ENCODE results near the gene ELMO1.

ELMO1 gene

GRCh38 chr7:37452346-37452745, 3.7 kb upstream of the ELMO1 start:
- Histone ChIP-seq H3K4me1 (ENCODE audit: insufficient read depth, poor library complexity, severe bottlenecking) (no peaks in the 10 kb centered on the region), H3K27me3 (ENCODE audit: insufficient read depth, poor library complexity, severe bottlenecking) (peaks cover 32% of the 10 kb centered on the region), H3K4me3 (ENCODE audit: severe bottlenecking) (no peak overlapping the region), H3K27ac (ENCODE audit: poor library complexity, severe bottlenecking) (no peak overlapping the region), H3K9me3 (ENCODE audit: severe bottlenecking) (no peaks in the 10 kb centered on the region), H3K36me3 (ENCODE audit: low read depth) (no peaks in the 10 kb centered on the region)
- DNase-seq (ENCODE audit: low spot score) (no peak), ATAC-seq (ENCODE audit: low read depth) (no peak)
- TF ChIP-seq CTCF (IDR thresholded peaks at IDR 0.05; ENCODE audit: poor library complexity, severe bottlenecking) = no peak

- H3K27ac ChIP-seq (ENCODE audit: poor library complexity, severe bottlenecking) = no peak overlapping the region
- ATAC-seq (ENCODE audit: low read depth) = no peak
- TF ChIP-seq CTCF (IDR thresholded peaks at IDR 0.05; ENCODE audit: poor library complexity, severe bottlenecking) = no peak
These were observed 1.4 kb upstream of the ELMO1 start for GRCh38 chr7:37450035-37450434.

GRCh38 chr7:37449621-37450020, 957 bp upstream of the ELMO1 start:
- Histone ChIP-seq H3K9me3 (ENCODE audit: severe bottlenecking) (no peaks in the 10 kb centered on the region), H3K36me3 (ENCODE audit: low read depth) (no peaks in the 10 kb centered on the region), H3K27me3 (ENCODE audit: insufficient read depth, poor library complexity, severe bottlenecking) (peaks cover 40% of the 10 kb centered on the region), H3K4me1 (ENCODE audit: insufficient read depth, poor library complexity, severe bottlenecking) (no peaks in the 10 kb centered on the region), H3K27ac (ENCODE audit: poor library complexity, severe bottlenecking) (no peak overlapping the region), H3K4me3 (ENCODE audit: severe bottlenecking) (no peak overlapping the region)
- TF ChIP-seq CTCF (IDR thresholded peaks at IDR 0.05; ENCODE audit: poor library complexity, severe bottlenecking) = no peak
- DNase-seq (ENCODE audit: low spot score) (no peak), ATAC-seq (ENCODE audit: low read depth) (no peak)

More at GRCh38 chr7:37450035-37450434, 1.4 kb upstream of the ELMO1 start:
- Histone ChIP-seq H3K36me3 (ENCODE audit: low read depth) (no peaks in the 10 kb centered on the region), H3K27me3 (ENCODE audit: insufficient read depth, poor library complexity, severe bottlenecking) (peaks cover 40% of the 10 kb centered on the region), H3K9me3 (ENCODE audit: severe bottlenecking) (no peaks in the 10 kb centered on the region), H3K4me3 (ENCODE audit: severe bottlenecking) (no peak overlapping the region), H3K4me1 (ENCODE audit: insufficient read depth, poor library complexity, severe bottlenecking) (no peaks in the 10 kb centered on the region)
- no peak for DNase-seq (ENCODE audit: low spot score)

GRCh38 chr7:37448011-37448635, 541 bp downstream of the ELMO1 start:
- DNase-seq (ENCODE audit: low spot score) = no peak
- Histone ChIP-seq H3K9me3 (ENCODE audit: severe bottlenecking) (no peaks in the 10 kb centered on the region), H3K4me3 (ENCODE audit: severe bottlenecking) (peak overlapping the region; percentile 46), H3K36me3 (ENCODE audit: low read depth) (no peaks in the 10 kb centered on the region), H3K4me1 (ENCODE audit: insufficient read depth, poor library complexity, severe bottlenecking) (no peaks in the 10 kb centered on the region), H3K27me3 (ENCODE audit: insufficient read depth, poor library complexity, severe bottlenecking) (peaks cover 40% of the 10 kb centered on the region), H3K27ac (ENCODE audit: poor library complexity, severe bottlenecking) (no peak overlapping the region)
- ATAC-seq (ENCODE audit: low read depth) = peak; percentile 43
- TF ChIP-seq CTCF (IDR thresholded peaks at IDR 0.05; ENCODE audit: poor library complexity, severe bottlenecking) = no peak

- no peak overlapping the region for H3K4me3 ChIP-seq (ENCODE audit: severe bottlenecking)
- ATAC-seq (ENCODE audit: low read depth) (no peak), DNase-seq (ENCODE audit: low spot score) (no peak)
- H3K4me1 ChIP-seq (ENCODE audit: insufficient read depth, poor library complexity, severe bottlenecking) = no peaks in the 10 kb centered on the region
- H3K27ac ChIP-seq (ENCODE audit: poor library complexity, severe bottlenecking) = no peak overlapping the region
- no peak for TF ChIP-seq CTCF (IDR thresholded peaks at IDR 0.05; ENCODE audit: poor library complexity, severe bottlenecking)
- peaks cover 40% of the 10 kb centered on the region for H3K27me3 ChIP-seq (ENCODE audit: insufficient read depth, poor library complexity, severe bottlenecking)
- no peaks in the 10 kb centered on the region for H3K9me3 ChIP-seq (ENCODE audit: severe bottlenecking)
- no peaks in the 10 kb centered on the region for H3K36me3 ChIP-seq (ENCODE audit: low read depth)
These were observed 2.3 kb downstream of the ELMO1 start for GRCh38 chr7:37446371-37446770.

All from RWPE2 (cell line).